HepG2 (cell line): ENCODE results near the gene ZNF747. TPM values are rescaled to one million over a fixed set of nuclear protein-coding genes. Genes with fewer than 3 reads are reported as not detected.

Source experiments
- BCL3 ChIP-seq: sonication (generic); formaldehyde crosslinking; IDR thresholded peaks from 2 replicates; pipeline ENCODE4 v1.5.1; 2020; ENCODE audit warnings: mild to moderate bottlenecking, missing genetic modification reagents, moderate library complexity
- KDM6A ChIP-seq: IDR thresholded peaks from 2 replicates; pipeline ENCODE4 v1.6.1; 2016; ENCODE audit warnings: low read depth
- NAIF1 ChIP-seq: sonication (generic); formaldehyde crosslinking; IDR thresholded peaks from 2 replicates; pipeline ENCODE4 v1.5.0; 2020; ENCODE audit warnings: mild to moderate bottlenecking, missing genetic modification reagents, borderline replicate concordance
- NFIB ChIP-seq: sonication (generic); formaldehyde crosslinking; IDR thresholded peaks from 2 replicates; pipeline ENCODE4 v1.9.0; 2021; ENCODE audit warnings: missing genetic modification reagents, mild to moderate bottlenecking, borderline replicate concordance
- NFYB ChIP-seq: sonication (generic); formaldehyde crosslinking; IDR thresholded peaks from 2 replicates; pipeline ENCODE4 v1.4.0; 2020; ENCODE audit warnings: missing genetic modification reagents
- PITX1 ChIP-seq: sonication (generic); formaldehyde crosslinking; IDR thresholded peaks from 2 replicates; pipeline ENCODE4 v1.5.1; 2020; ENCODE audit warnings: mild to moderate bottlenecking, missing genetic modification reagents
- PPARG ChIP-seq: conservative IDR thresholded peaks from 2 replicates; pipeline ENCODE4 v1.6.1; 2016; ENCODE audit warnings: missing biosample characterization, missing genetic modification reagents
- RNF2 ChIP-seq: fragments of 450-650 bp; conservative IDR thresholded peaks from 2 replicates; pipeline ENCODE4 v1.6.1; 2016; ENCODE audit warnings: low read depth
- SIX1 ChIP-seq: sonication (generic); formaldehyde crosslinking; IDR thresholded peaks from 2 replicates; pipeline ENCODE4 v1.4.0; 2020; ENCODE audit warnings: missing genetic modification reagents, borderline replicate concordance
- TEF ChIP-seq: sonication (generic); formaldehyde crosslinking; IDR thresholded peaks from 2 replicates; pipeline ENCODE4 v1.5.0; 2020; ENCODE audit warnings: missing genetic modification reagents
- ZBTB39 ChIP-seq: sonication (generic); formaldehyde crosslinking; IDR thresholded peaks from 2 replicates; pipeline ENCODE4 v1.5.0; 2020; ENCODE audit warnings: missing genetic modification reagents
- ZKSCAN5 ChIP-seq: sonication (generic); formaldehyde crosslinking; IDR thresholded peaks from 2 replicates; pipeline ENCODE4 v1.5.1; 2020; ENCODE audit warnings: mild to moderate bottlenecking, missing genetic modification reagents
- ZNF235 ChIP-seq: sonication (generic); formaldehyde crosslinking; IDR thresholded peaks from 2 replicates; pipeline ENCODE4 v1.8.1; 2023; ENCODE audit warnings: mild to moderate bottlenecking, missing genetic modification reagents, borderline replicate concordance
- ZNF264 ChIP-seq: sonication (generic); formaldehyde crosslinking; IDR thresholded peaks from 2 replicates; pipeline ENCODE4 v1.4.0; 2020; ENCODE audit warnings: missing genetic modification reagents
- ZNF33A ChIP-seq: sonication (generic); formaldehyde crosslinking; IDR thresholded peaks from 2 replicates; pipeline ENCODE4 v1.5.1; 2020; ENCODE audit warnings: missing genetic modification reagents, mild to moderate bottlenecking, moderate library complexity, borderline replicate concordance
- ZNF468 ChIP-seq: sonication (generic); formaldehyde crosslinking; IDR thresholded peaks from 2 replicates; pipeline ENCODE4 v1.8.0; 2022; ENCODE audit warnings: mild to moderate bottlenecking, moderate library complexity, missing genetic modification reagents
- ZNF543 ChIP-seq: sonication (generic); formaldehyde crosslinking; IDR thresholded peaks from 2 replicates; pipeline ENCODE4 v1.4.0; 2020; ENCODE audit warnings: mild to moderate bottlenecking, missing genetic modification reagents
- ZNF609 ChIP-seq: sonication (generic); formaldehyde crosslinking; IDR thresholded peaks from 2 replicates; pipeline ENCODE4 v1.4.0; 2020; ENCODE audit warnings: mild to moderate bottlenecking, missing genetic modification reagents, borderline replicate concordance
- ZNF737 ChIP-seq: sonication (generic); formaldehyde crosslinking; IDR thresholded peaks from 2 replicates; pipeline ENCODE4 v1.5.0; 2020; ENCODE audit warnings: missing genetic modification reagents, mild to moderate bottlenecking, borderline replicate concordance
- ZNF790 ChIP-seq: sonication (generic); formaldehyde crosslinking; IDR thresholded peaks from 2 replicates; pipeline ENCODE4 v1.8.0; 2022; ENCODE audit warnings: missing genetic modification reagents, mild to moderate bottlenecking, borderline replicate concordance
- polyA plus RNA-seq, 8 experiments: library from polyadenylated mRNA; depleted of rRNA in 3 of 8; stranded (reverse) in 7 of 8; unstranded in 1 of 8; fragments of >200 nt; fragmentation: Illumina TruSeq in 4 of 8; extraction: Trizol in 4 of 8; gene quantifications; 2 replicates each; pipeline versions ENCODE4 v1.2.1 to v1.2.3, GENCODE V29; 2011 to 2016; ENCODE audit warnings: low read depth in 4 of 8, missing spikeins in 1 of 8, mixed read lengths in 1 of 8; ENCODE audit not compliant: insufficient read depth in 1 of 8
- total RNA-seq, 5 experiments: library from RNA; depleted of rRNA; stranded (reverse); fragments of >200 nt; fragmentation: Illumina TruSeq; extraction: Trizol; gene quantifications; 2 replicates each; pipeline ENCODE4 v1.2.3, GENCODE V29; 2016; ENCODE audit warnings: low read depth in 1 of 5
- TF ChIP-seq, protein P1 (sequence below): sonication (generic); formaldehyde crosslinking; IDR thresholded peaks from 2 replicates; pipeline ENCODE4 v1.8.0; 2023; ENCODE audit warnings: mild to moderate bottlenecking, missing genetic modification reagents

The ZNF747 gene
- total and polyA plus RNA-seq, 2 of the 13 experiments (the other 11 are each of a cell fraction or from before 2014, with no cell fraction given): 7.2 to 10.2 TPM

DNA sequence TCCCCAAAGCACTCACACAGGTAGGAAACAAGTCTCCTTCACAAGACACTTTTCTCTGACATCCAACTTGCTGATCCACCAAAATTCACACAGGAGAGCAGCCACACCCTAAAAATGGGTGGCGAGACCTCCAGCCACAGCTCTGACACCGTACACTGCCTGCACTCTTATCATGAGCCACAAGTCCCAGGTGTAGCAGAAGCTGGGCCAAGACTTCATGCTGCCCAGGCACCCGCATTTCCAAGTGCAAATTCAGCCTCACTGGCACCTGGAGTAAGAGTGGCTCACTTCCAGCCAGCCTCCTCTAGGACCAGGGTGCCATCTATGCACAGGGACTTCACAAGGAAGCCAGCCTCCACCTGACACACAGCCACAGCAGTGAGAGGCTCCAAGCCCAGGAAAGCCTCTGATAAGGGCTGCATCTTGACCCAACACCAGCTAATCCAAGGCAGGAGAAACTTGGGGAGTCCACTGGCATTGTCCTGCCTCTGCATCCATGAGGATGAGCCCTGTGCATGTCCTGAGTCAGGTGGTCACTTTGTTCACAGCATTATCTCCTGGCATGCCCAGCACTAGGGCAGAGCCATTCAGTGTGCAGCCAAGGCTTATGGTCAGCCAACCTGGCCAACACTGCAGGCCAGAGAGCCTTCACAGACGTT is 5.7 kb downstream of the ZNF747 start (continued):
- no peak for TF ChIP-seq TEF (CRISPR knock-in tag)
- no peak for TF ChIP-seq ZNF235
- TF ChIP-seq ZNF543 (CRISPR knock-in tag): no peak
- TF ChIP-seq SIX1: no peak
- no peak for TF ChIP-seq ZNF609 (CRISPR knock-in tag)
- TF ChIP-seq RNF2: no peak
- TF ChIP-seq ZNF264: no peak
- no peak for TF ChIP-seq KDM6A (CRISPR knock-in tag)
- no peak for TF ChIP-seq ZNF33A
- TF ChIP-seq ZNF468: no peak
- TF ChIP-seq NAIF1: no peak
- TF ChIP-seq ZNF737 (CRISPR knock-in tag): peak; percentile 53; the same call in 1 of the 2 replicates
- TF ChIP-seq ZKSCAN5 (CRISPR knock-in tag): no peak
- TF ChIP-seq ZNF790: no peak
- TF ChIP-seq PPARG (CRISPR knock-in tag): no peak
- TF ChIP-seq BCL3 (CRISPR knock-in tag): no peak
- 0 out of 2 replicates have a peak, but pooled peaks have one; percentile 22 for TF ChIP-seq PITX1 (CRISPR knock-in tag)
- TF ChIP-seq, protein P1, sequence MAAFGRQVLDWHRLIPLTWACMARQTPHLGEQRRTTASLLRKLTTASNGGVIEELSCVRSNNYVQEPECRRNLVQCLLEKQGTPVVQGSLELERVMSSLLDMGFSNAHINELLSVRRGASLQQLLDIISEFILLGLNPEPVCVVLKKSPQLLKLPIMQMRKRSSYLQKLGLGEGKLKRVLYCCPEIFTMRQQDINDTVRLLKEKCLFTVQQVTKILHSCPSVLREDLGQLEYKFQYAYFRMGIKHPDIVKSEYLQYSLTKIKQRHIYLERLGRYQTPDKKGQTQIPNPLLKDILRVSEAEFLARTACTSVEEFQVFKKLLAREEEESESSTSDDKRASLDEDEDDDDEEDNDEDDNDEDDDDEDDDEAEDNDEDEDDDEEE: no peak
- TF ChIP-seq ZBTB39 (CRISPR knock-in tag): no peak
- TF ChIP-seq NFYB (CRISPR knock-in tag): no peak
- no peak for TF ChIP-seq NFIB (CRISPR knock-in tag)
